ENCODE measurements around the gene DPH1.

DPH1 gene

DNA sequence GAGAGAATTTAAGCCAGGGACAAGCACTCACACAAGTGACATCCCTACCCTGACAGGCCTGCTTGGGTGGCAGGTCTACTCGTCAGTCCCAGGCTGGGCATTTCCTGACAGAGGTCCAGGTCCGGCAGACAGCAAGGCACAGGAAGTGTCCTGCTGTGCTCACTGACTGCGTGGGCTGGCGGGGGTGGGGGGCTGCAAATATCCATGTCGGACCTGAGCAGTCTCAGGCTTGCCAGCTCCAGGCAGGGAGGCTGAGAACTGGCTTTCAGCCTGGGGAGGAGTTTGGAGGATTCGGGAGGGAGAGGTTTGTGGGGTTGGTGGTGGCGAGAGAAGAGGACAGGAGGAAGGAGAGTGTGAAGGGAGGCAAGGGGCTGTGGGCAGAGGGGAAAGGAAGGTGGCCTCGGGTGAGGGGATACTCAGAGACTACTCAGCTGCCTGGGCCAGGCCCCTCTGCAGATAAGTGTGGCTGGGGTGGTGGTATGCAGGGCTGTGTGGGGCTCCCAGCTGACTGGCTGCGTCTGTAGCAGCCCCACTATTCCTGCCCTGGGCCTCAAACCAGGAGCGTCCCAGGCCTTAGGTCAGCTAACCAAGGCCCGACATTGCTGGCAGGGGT lies 32.7 kb downstream of the DPH1 start:
- DNase-seq (ENCODE audit: low spot score), result no peak
- ATAC-seq (ENCODE audit: low read depth), result no peak
- no peak overlapping the region for H3K27ac ChIP-seq (ENCODE audit: poor library complexity, severe bottlenecking)
- no peaks in the 10 kb centered on the region for H3K9me3 ChIP-seq (ENCODE audit: severe bottlenecking)
- H3K4me1 ChIP-seq (ENCODE audit: insufficient read depth, poor library complexity, severe bottlenecking), result peaks cover 5% of the 10 kb centered on the region
- TF ChIP-seq, protein P1, sequence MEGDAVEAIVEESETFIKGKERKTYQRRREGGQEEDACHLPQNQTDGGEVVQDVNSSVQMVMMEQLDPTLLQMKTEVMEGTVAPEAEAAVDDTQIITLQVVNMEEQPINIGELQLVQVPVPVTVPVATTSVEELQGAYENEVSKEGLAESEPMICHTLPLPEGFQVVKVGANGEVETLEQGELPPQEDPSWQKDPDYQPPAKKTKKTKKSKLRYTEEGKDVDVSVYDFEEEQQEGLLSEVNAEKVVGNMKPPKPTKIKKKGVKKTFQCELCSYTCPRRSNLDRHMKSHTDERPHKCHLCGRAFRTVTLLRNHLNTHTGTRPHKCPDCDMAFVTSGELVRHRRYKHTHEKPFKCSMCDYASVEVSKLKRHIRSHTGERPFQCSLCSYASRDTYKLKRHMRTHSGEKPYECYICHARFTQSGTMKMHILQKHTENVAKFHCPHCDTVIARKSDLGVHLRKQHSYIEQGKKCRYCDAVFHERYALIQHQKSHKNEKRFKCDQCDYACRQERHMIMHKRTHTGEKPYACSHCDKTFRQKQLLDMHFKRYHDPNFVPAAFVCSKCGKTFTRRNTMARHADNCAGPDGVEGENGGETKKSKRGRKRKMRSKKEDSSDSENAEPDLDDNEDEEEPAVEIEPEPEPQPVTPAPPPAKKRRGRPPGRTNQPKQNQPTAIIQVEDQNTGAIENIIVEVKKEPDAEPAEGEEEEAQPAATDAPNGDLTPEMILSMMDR (IDR thresholded peaks at IDR 0.05; ENCODE audit: poor library complexity, severe bottlenecking), result no peak
- no peak overlapping the region for H3K4me3 ChIP-seq (ENCODE audit: severe bottlenecking)
- H3K27me3 ChIP-seq (ENCODE audit: insufficient read depth, poor library complexity, severe bottlenecking), result no peaks in the 10 kb centered on the region
- H3K36me3 ChIP-seq (ENCODE audit: low read depth), result peaks cover 5% of the 10 kb centered on the region; the same call in 1 of the 2 replicates

DNA sequence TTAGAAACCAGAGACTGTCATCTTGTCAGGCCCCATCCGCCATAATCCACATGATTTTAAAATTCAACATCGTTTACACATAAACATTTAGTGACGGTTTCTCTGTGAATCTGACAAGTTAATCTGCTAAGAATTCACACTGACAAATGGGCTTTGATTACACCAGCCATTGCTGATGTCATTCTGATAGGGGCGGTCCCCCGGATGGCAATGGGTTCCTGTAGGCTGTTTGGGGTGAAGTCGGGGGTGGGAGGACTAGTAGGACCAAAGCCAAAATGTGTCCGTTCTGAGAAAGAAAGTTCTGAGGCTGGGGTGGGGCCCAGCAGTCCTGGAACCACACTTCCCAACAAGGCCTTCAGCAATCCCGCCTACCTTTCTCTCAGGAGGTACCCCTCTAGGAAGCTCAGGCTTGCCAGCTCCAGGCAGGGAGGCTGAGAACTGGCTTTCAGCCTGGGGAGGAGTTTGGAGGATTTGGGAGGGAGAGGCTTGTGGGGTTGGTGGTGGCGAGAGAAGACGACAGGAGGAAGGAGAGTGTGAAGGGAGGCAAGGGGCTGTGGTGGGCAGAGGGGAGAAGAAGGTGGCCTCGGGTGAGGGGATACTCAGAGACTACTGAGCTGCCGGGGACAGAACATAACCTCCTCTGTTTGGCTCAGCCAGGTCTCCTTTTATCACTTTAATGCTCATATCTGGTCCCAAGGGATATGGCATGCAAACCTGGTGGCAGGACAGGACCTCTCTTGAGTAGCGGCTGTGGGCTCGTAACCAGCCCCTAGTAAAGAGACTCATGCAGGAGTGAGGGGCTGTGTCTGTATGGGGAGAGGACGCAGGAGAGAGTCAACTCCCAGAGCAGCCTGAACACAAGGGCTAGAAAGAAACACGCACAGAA lies 33.6 kb downstream of the DPH1 start:
- Histone ChIP-seq H3K9me3 (ENCODE audit: severe bottlenecking) (no peaks in the 10 kb centered on the region), H3K27me3 (ENCODE audit: insufficient read depth, poor library complexity, severe bottlenecking) (no peaks in the 10 kb centered on the region), H3K36me3 (ENCODE audit: low read depth) (peaks cover 5% of the 10 kb centered on the region; the same call in 1 of the 2 replicates), H3K4me1 (ENCODE audit: insufficient read depth, poor library complexity, severe bottlenecking) (peaks cover 13% of the 10 kb centered on the region), H3K27ac (ENCODE audit: poor library complexity, severe bottlenecking) (no peak overlapping the region), H3K4me3 (ENCODE audit: severe bottlenecking) (no peak overlapping the region)
- no peak for ATAC-seq (ENCODE audit: low read depth)
- DNase-seq (ENCODE audit: low spot score), result no peak
- TF ChIP-seq, protein P1 (IDR thresholded peaks at IDR 0.05; ENCODE audit: poor library complexity, severe bottlenecking), result no peak

DNA sequence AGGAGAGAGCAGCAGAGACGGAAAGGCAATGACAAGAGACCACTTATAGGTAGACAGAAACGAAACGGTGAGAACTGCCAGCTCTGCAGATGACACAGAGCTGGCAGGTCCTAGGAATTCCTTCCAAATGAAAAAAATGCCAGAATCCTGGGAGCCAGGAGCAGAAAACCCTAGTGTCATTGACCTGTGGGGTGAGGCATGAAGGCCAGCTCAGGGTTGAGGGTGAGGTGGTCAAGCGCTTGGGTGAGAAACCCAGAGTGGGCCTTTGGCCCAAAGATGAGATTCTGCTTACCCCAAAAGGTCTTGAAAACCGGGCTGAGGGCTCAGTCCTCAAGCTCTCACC lies 34.2 kb downstream of the DPH1 start:
- Histone ChIP-seq H3K36me3 (ENCODE audit: low read depth) (peaks cover 5% of the 10 kb centered on the region; the same call in 1 of the 2 replicates), H3K4me1 (ENCODE audit: insufficient read depth, poor library complexity, severe bottlenecking) (peaks cover 18% of the 10 kb centered on the region), H3K4me3 (ENCODE audit: severe bottlenecking) (no peak overlapping the region), H3K27me3 (ENCODE audit: insufficient read depth, poor library complexity, severe bottlenecking) (no peaks in the 10 kb centered on the region), H3K27ac (ENCODE audit: poor library complexity, severe bottlenecking) (no peak overlapping the region), H3K9me3 (ENCODE audit: severe bottlenecking) (no peaks in the 10 kb centered on the region)
- DNase-seq (ENCODE audit: low spot score), result no peak
- ATAC-seq (ENCODE audit: low read depth), result no peak
- TF ChIP-seq, protein P1 (IDR thresholded peaks at IDR 0.05; ENCODE audit: poor library complexity, severe bottlenecking), result no peak

DNA sequence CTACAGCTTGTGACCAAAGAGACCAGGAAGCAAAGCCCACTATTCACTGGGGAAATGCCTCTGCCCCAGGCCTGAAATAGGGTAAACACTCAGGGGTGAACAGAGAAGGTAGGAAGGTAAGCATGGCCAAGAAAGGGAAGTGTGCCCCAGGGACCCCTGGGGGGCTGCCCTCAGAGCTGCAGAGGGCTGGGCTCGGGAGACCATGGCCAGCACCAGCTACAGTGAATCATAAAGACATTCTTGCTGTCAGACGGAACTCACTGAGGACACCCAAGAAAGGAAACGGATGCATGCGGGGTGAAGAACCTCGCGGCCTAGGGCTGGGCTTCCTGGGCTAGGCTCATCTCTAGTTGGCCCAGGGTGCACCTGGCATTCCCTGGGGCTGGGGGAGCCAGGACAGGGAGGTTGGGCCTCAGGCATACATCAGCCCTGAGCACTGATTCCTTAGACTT lies 34.6 kb downstream of the DPH1 start:
- H3K27me3 ChIP-seq (ENCODE audit: insufficient read depth, poor library complexity, severe bottlenecking), result no peaks in the 10 kb centered on the region
- H3K4me1 ChIP-seq (ENCODE audit: insufficient read depth, poor library complexity, severe bottlenecking), result peaks cover 18% of the 10 kb centered on the region
- ATAC-seq (ENCODE audit: low read depth), result no peak
- no peaks in the 10 kb centered on the region for H3K9me3 ChIP-seq (ENCODE audit: severe bottlenecking)
- peaks cover 5% of the 10 kb centered on the region; the same call in 1 of the 2 replicates for H3K36me3 ChIP-seq (ENCODE audit: low read depth)
- H3K4me3 ChIP-seq (ENCODE audit: severe bottlenecking), result no peak overlapping the region
- DNase-seq (ENCODE audit: low spot score), result no peak
- TF ChIP-seq, protein P1 (IDR thresholded peaks at IDR 0.05; ENCODE audit: poor library complexity, severe bottlenecking), result no peak
- no peak overlapping the region for H3K27ac ChIP-seq (ENCODE audit: poor library complexity, severe bottlenecking)

All from RWPE2 (cell line).